CD4-positive, alpha-beta T cell treated with Interferon gamma for 1 hour (primary cell): ENCODE data around the gene CCL14.
"Not testable (repeated sequence)": the region's sequence is repeated elsewhere in the genome, so short reads cannot be mapped to it uniquely, and the experiment has no call there.

ENCODE experiments used
- DNase-seq: peaks from one replicate; pipeline ENCODE4 v3.0.0-alpha.2; 2020

The CCL14 gene

GRCh38 chr17:35986643-35987042 is at the start of gene CCL14:
CCL14 (minus strand) TSS chr17:35986729; CDS start chr17:35986649, 80 bp downstream.
- DNase-seq = no peak

GRCh38 chr17:36036235-36036634 is 49.7 kb upstream of the CCL14 start:
- no peak for DNase-seq

GRCh38 chr17:36034127-36034526 is 47.6 kb upstream of the CCL14 start:
- DNase-seq = no peak

GRCh38 chr17:36030956-36031355 is 44.4 kb upstream of the CCL14 start:
- no peak for DNase-seq

GRCh38 chr17:36027761-36028160 is 41.2 kb upstream of the CCL14 start:
- DNase-seq = no peak

GRCh38 chr17:36024106-36024869 is 37.8 kb upstream of the CCL14 start:
- DNase-seq = no peak

- DNase-seq = no peak
Observed at GRCh38 chr17:36019423-36019822, 32.9 kb upstream of the CCL14 start.

GRCh38 chr17:36017799-36018198 is 31.3 kb upstream of the CCL14 start, which contains the start of gene CCL23:
CCL23 (minus strand) TSS chr17:36017972; CDS start chr17:36017897, 75 bp downstream.
- peak; percentile 3 for DNase-seq

GRCh38 chr17:36016555-36016954 is 30.0 kb upstream of the CCL14 start:
- no peak for DNase-seq

- not testable (repeated sequence) for DNase-seq
Observed at GRCh38 chr17:36015895-36016294, 29.4 kb upstream of the CCL14 start.

- no peak for DNase-seq
Observed at GRCh38 chr17:36014946-36015345, 28.4 kb upstream of the CCL14 start.

GRCh38 chr17:36011201-36011600 is 24.7 kb upstream of the CCL14 start:
- no peak for DNase-seq

GRCh38 chr17:36008998-36009665 is 22.6 kb upstream of the CCL14 start:
- DNase-seq = peak; percentile 4

- DNase-seq = no peak
Observed at GRCh38 chr17:36004594-36005108, 18.1 kb upstream of the CCL14 start.

- no peak for DNase-seq
Observed at GRCh38 chr17:36002631-36003030, 16.1 kb upstream of the CCL14 start.

- no peak for DNase-seq
Observed at GRCh38 chr17:36001862-36002603, 15.5 kb upstream of the CCL14 start.

GRCh38 chr17:36001110-36001771 is 14.7 kb upstream of the CCL14 start, which contains the start of gene CCL15:
CCL15 (minus strand) TSS chr17:36001553; CDS start chr17:36001492, 61 bp downstream.
- no peak for DNase-seq

- no peak for DNase-seq
Observed at GRCh38 chr17:36000732-36001109, 14.2 kb upstream of the CCL14 start.

GRCh38 chr17:35998756-35999155 is 12.2 kb upstream of the CCL14 start:
- no peak for DNase-seq

- DNase-seq = no peak
Observed at GRCh38 chr17:35998018-35998545, 11.6 kb upstream of the CCL14 start.

- DNase-seq = not testable (repeated sequence)
Observed at GRCh38 chr17:35995346-35995745, 8.8 kb upstream of the CCL14 start.

- DNase-seq = no peak
Observed at GRCh38 chr17:35991075-35991474, 4.5 kb upstream of the CCL14 start.
